Measurements from ENCODE around the gene PHOX2B.

PHOX2B gene

GRCh38 chr4:41725254-41725653 is 23.3 kb downstream of the PHOX2B start:
- Histone ChIP-seq H3K4me2 (ENCODE audit: low read length, poor library complexity, severe bottlenecking) (no peak overlapping the region), H3K27ac (ENCODE audit: low read length, poor library complexity, severe bottlenecking) (no peak overlapping the region), H2AK5ac (ENCODE audit: low read length, severe bottlenecking) (no peak overlapping the region), H3K4me1 (ENCODE audit: control insufficient read depth, insufficient read depth, low read depth, low read length) (no peaks in the 10 kb centered on the region), H2AFZ (ENCODE audit: low read depth, low read length) (no peak overlapping the region), H3K79me1 (replicated peaks; ENCODE audit: low read length, poor library complexity, severe bottlenecking) (no peaks in the 10 kb centered on the region), H2BK12ac (ENCODE audit: low read length in 2 of 2) (no peak overlapping the region), H4K8ac (ENCODE audit: low read length) (no peak overlapping the region), H2BK5ac (ENCODE audit: low read depth, low read length, poor library complexity, severe bottlenecking) (no peak overlapping the region), H3K27me3 (ENCODE audit: control insufficient read depth in 1 of 2, insufficient read depth in 1 of 2, low read length in 2 of 2) (peaks cover 7 to 12% of the 10 kb centered on the region in 2 experiments), H3K9me3 (ENCODE audit: control insufficient read depth, low read length) (peaks cover 11% of the 10 kb centered on the region), H3K4ac (ENCODE audit: low read depth in 1 of 2, low read length in 2 of 2) (no peak overlapping the region), H2BK120ac (ENCODE audit: low read depth, low read length) (no peak overlapping the region), H3K23ac (ENCODE audit: low read length in 2 of 2) (no peak overlapping the region), H3K9ac (ENCODE audit: low read length) (no peak overlapping the region), H4K91ac (ENCODE audit: low read length) (no peak overlapping the region), H2BK15ac (ENCODE audit: low read depth, poor library complexity, severe bottlenecking) (no peak overlapping the region), H3K18ac (ENCODE audit: low read depth in 1 of 2, low read length in 2 of 2) (no peak overlapping the region), H3K4me3 (ENCODE audit: insufficient read depth in 1 of 2, low read depth in 1 of 2, low read length in 2 of 2) (no peak overlapping the region), H3K36me3 (ENCODE audit: control insufficient read depth in 1 of 2, insufficient read depth in 2 of 2, low read depth in 1 of 2, low read length in 2 of 2) (no peaks in the 10 kb centered on the region), H3K14ac (ENCODE audit: low read length in 2 of 2) (no peak overlapping the region)
- DNase-seq: no peak
- WGBS: 0% methylated on average over 1 of the region's 1 CpG

GRCh38 chr4:41723286-41723685 is 25.2 kb downstream of the PHOX2B start:
- no peak overlapping the region for H2BK120ac ChIP-seq (ENCODE audit: low read depth, low read length)
- H3K79me1 ChIP-seq (replicated peaks; ENCODE audit: low read length, poor library complexity, severe bottlenecking): no peaks in the 10 kb centered on the region
- H2BK15ac ChIP-seq (ENCODE audit: low read depth, poor library complexity, severe bottlenecking): no peak overlapping the region
- DNase-seq: no peak
- WGBS: 64% methylated on average over 3 of the region's 3 CpGs
- H3K27ac ChIP-seq (ENCODE audit: low read length, poor library complexity, severe bottlenecking): no peak overlapping the region
- H2BK12ac ChIP-seq (ENCODE audit: low read length in 2 of 2): no peak overlapping the region
- H3K23ac ChIP-seq (ENCODE audit: low read length in 2 of 2): no peak overlapping the region
- no peak overlapping the region for H4K8ac ChIP-seq (ENCODE audit: low read length)
- H2AK5ac ChIP-seq (ENCODE audit: low read length, severe bottlenecking): no peak overlapping the region
- no peak overlapping the region for H2BK5ac ChIP-seq (ENCODE audit: low read depth, low read length, poor library complexity, severe bottlenecking)
- H3K9ac ChIP-seq (ENCODE audit: low read length): no peak overlapping the region
- peaks cover 11% of the 10 kb centered on the region for H3K9me3 ChIP-seq (ENCODE audit: control insufficient read depth, low read length)
- no peak overlapping the region for H2AFZ ChIP-seq (ENCODE audit: low read depth, low read length)
- H3K4me3 ChIP-seq (ENCODE audit: insufficient read depth in 1 of 2, low read depth in 1 of 2, low read length in 2 of 2): no peak overlapping the region
- no peak overlapping the region for H3K18ac ChIP-seq (ENCODE audit: low read depth in 1 of 2, low read length in 2 of 2)
- no peaks in the 10 kb centered on the region for H3K4me1 ChIP-seq (ENCODE audit: control insufficient read depth, insufficient read depth, low read depth, low read length)
- H3K4me2 ChIP-seq (ENCODE audit: low read length, poor library complexity, severe bottlenecking): no peak overlapping the region
- H3K27me3 ChIP-seq (ENCODE audit: control insufficient read depth in 1 of 2, insufficient read depth in 1 of 2, low read length in 2 of 2): peaks cover 0 to 7% of the 10 kb centered on the region in 2 experiments
- H3K36me3 ChIP-seq (ENCODE audit: control insufficient read depth in 1 of 2, insufficient read depth in 2 of 2, low read depth in 1 of 2, low read length in 2 of 2): no peaks in the 10 kb centered on the region
- H3K14ac ChIP-seq (ENCODE audit: low read length in 2 of 2): no peak overlapping the region
- H4K91ac ChIP-seq (ENCODE audit: low read length): no peak overlapping the region
- H3K4ac ChIP-seq (ENCODE audit: low read depth in 1 of 2, low read length in 2 of 2): no peak overlapping the region

DNA sequence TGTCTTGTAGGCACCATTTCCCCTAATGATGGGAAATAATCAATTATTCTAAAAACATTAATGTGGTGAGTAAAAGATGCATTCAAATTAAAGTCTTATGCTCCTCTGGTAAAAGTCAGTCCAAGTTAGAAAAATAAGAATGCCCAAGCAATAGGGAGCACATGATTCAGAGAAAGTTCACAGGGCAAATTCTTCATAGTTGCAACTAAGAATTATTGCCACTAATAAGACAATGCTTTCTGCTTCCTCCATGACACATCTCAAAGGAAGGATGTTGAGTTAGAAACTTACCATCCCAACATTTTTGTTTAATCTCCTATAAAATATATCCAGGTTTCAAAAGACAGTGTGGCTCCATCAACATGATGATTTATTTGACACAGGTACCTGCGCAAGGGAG is 26.3 kb downstream of the PHOX2B start:
- no peak for DNase-seq
- Histone ChIP-seq H4K91ac (ENCODE audit: low read length) (no peak overlapping the region), H4K8ac (ENCODE audit: low read length) (no peak overlapping the region)

GRCh38 chr4:41719417-41719816 is 29.1 kb downstream of the PHOX2B start:
- H3K9ac ChIP-seq (ENCODE audit: low read length): no peak overlapping the region
- peak; percentile 5 for DNase-seq

More for the DNA sequence above, 26.3 kb downstream of the PHOX2B start:
- H3K4me3 ChIP-seq (ENCODE audit: insufficient read depth in 1 of 2, low read depth in 1 of 2, low read length in 2 of 2): no peak overlapping the region
- H2AK5ac ChIP-seq (ENCODE audit: low read length, severe bottlenecking): no peak overlapping the region
- no peak overlapping the region for H3K4ac ChIP-seq (ENCODE audit: low read depth in 1 of 2, low read length in 2 of 2)
- no peak overlapping the region for H2AFZ ChIP-seq (ENCODE audit: low read depth, low read length)
- H3K18ac ChIP-seq (ENCODE audit: low read depth in 1 of 2, low read length in 2 of 2): no peak overlapping the region
- H2BK12ac ChIP-seq (ENCODE audit: low read length in 2 of 2): no peak overlapping the region
- H3K9me3 ChIP-seq (ENCODE audit: control insufficient read depth, low read length): peaks cover 11% of the 10 kb centered on the region
- no peak overlapping the region for H3K4me2 ChIP-seq (ENCODE audit: low read length, poor library complexity, severe bottlenecking)
- H3K36me3 ChIP-seq (ENCODE audit: control insufficient read depth in 1 of 2, insufficient read depth in 2 of 2, low read depth in 1 of 2, low read length in 2 of 2): no peaks in the 10 kb centered on the region
- H3K4me1 ChIP-seq (ENCODE audit: control insufficient read depth, insufficient read depth, low read depth, low read length): no peaks in the 10 kb centered on the region
- no peak overlapping the region for H3K23ac ChIP-seq (ENCODE audit: low read length in 2 of 2)
- WGBS: 100% methylated on average over 1 of the region's 1 CpG
- no peak overlapping the region for H3K27ac ChIP-seq (ENCODE audit: low read length, poor library complexity, severe bottlenecking)
- H3K27me3 ChIP-seq (ENCODE audit: control insufficient read depth in 1 of 2, insufficient read depth in 1 of 2, low read length in 2 of 2): no peaks in the 10 kb centered on the region
- H2BK5ac ChIP-seq (ENCODE audit: low read depth, low read length, poor library complexity, severe bottlenecking): no peak overlapping the region
- H3K14ac ChIP-seq (ENCODE audit: low read length in 2 of 2): no peak overlapping the region
- no peak overlapping the region for H2BK15ac ChIP-seq (ENCODE audit: low read depth, poor library complexity, severe bottlenecking)
- H3K9ac ChIP-seq (ENCODE audit: low read length): no peak overlapping the region
- no peak overlapping the region for H2BK120ac ChIP-seq (ENCODE audit: low read depth, low read length)
- no peaks in the 10 kb centered on the region for H3K79me1 ChIP-seq (replicated peaks; ENCODE audit: low read length, poor library complexity, severe bottlenecking)

More at GRCh38 chr4:41719417-41719816, 29.1 kb downstream of the PHOX2B start:
- Histone ChIP-seq H3K4me1 (ENCODE audit: control insufficient read depth, insufficient read depth, low read depth, low read length) (no peaks in the 10 kb centered on the region), H3K4me2 (ENCODE audit: low read length, poor library complexity, severe bottlenecking) (no peak overlapping the region), H3K4me3 (ENCODE audit: insufficient read depth in 1 of 2, low read depth in 1 of 2, low read length in 2 of 2) (no peak overlapping the region), H2BK5ac (ENCODE audit: low read depth, low read length, poor library complexity, severe bottlenecking) (no peak overlapping the region), H4K91ac (ENCODE audit: low read length) (no peak overlapping the region), H3K27me3 (ENCODE audit: control insufficient read depth in 1 of 2, insufficient read depth in 1 of 2, low read length in 2 of 2) (peaks cover 0 to 5% of the 10 kb centered on the region in 2 experiments), H3K18ac (ENCODE audit: low read depth in 1 of 2, low read length in 2 of 2) (no peak overlapping the region), H3K9me3 (ENCODE audit: control insufficient read depth, low read length) (no peaks in the 10 kb centered on the region), H3K4ac (ENCODE audit: low read depth in 1 of 2, low read length in 2 of 2) (no peak overlapping the region), H2AK5ac (ENCODE audit: low read length, severe bottlenecking) (no peak overlapping the region), H3K23ac (ENCODE audit: low read length in 2 of 2) (no peak overlapping the region), H2BK120ac (ENCODE audit: low read depth, low read length) (no peak overlapping the region), H4K8ac (ENCODE audit: low read length) (no peak overlapping the region), H3K36me3 (ENCODE audit: control insufficient read depth in 1 of 2, insufficient read depth in 2 of 2, low read depth in 1 of 2, low read length in 2 of 2) (no peaks in the 10 kb centered on the region), H2BK15ac (ENCODE audit: low read depth, poor library complexity, severe bottlenecking) (no peak overlapping the region), H3K14ac (ENCODE audit: low read length in 2 of 2) (no peak overlapping the region), H3K27ac (ENCODE audit: low read length, poor library complexity, severe bottlenecking) (no peak overlapping the region), H3K79me1 (replicated peaks; ENCODE audit: low read length, poor library complexity, severe bottlenecking) (no peaks in the 10 kb centered on the region), H2BK12ac (ENCODE audit: low read length in 2 of 2) (no peak overlapping the region), H2AFZ (ENCODE audit: low read depth, low read length) (no peak overlapping the region)
- WGBS: 55% methylated on average over 2 of the region's 2 CpGs
